Neural cell (in vitro differentiated cells): Measurements from ENCODE around the gene PDE1C. TPM values are rescaled to one million over a fixed set of nuclear protein-coding genes. Genes with fewer than 3 reads are reported as not detected.

Experiments used
- H2AFZ ChIP-seq: fragments of 200-600, 300-800 bp; sonication (generic), shearing (Covaris generic); 2 replicates; pipeline ENCODE4 v1.6.0; 2014; ENCODE audit warnings: low read depth, mild to moderate bottlenecking, antibody characterized with exemption, low read length, moderate library complexity
- H3F3A ChIP-seq: fragments of 200-600 bp; shearing (Covaris generic); 2 replicates; pipeline ENCODE4 v1.6.1; 2016; ENCODE audit warnings: mild to moderate bottlenecking, moderate library complexity, mixed read lengths, antibody characterized with exemption, low read length; ENCODE audit not compliant: insufficient read depth, poor library complexity, severe bottlenecking
- H3K27ac ChIP-seq: fragments of 200-600, 300-800 bp; sonication (generic), shearing (Covaris generic); 2 replicates; pipeline ENCODE4 v1.5.1; 2014; ENCODE audit warnings: mild to moderate bottlenecking, low read length, moderate library complexity
- H3K27me3 ChIP-seq: fragments of 300-800, 200-600 bp; sonication (generic), shearing (Covaris generic); 2 replicates; pipeline ENCODE4 v1.6.0; 2014; ENCODE audit warnings: mild to moderate bottlenecking, low read depth, low read length, moderate library complexity; ENCODE audit not compliant: insufficient read depth
- H3K36me3 ChIP-seq: fragments of 300-800, 200-600 bp; sonication (generic), shearing (Covaris generic); 2 replicates; pipeline ENCODE4 v1.5.1; 2014; ENCODE audit warnings: mild to moderate bottlenecking, antibody characterized with exemption, low read length, moderate library complexity; ENCODE audit not compliant: insufficient read depth
- H3K4me2 ChIP-seq: fragments of 300-800, 200-600 bp; sonication (generic), shearing (Covaris generic); 2 replicates; pipeline ENCODE4 v1.6.0; 2014; ENCODE audit warnings: mild to moderate bottlenecking, low read length
- H3K4me3 ChIP-seq: fragments of 300-800, 200-600 bp; sonication (generic), shearing (Covaris generic); 2 replicates; pipeline ENCODE4 v1.5.1; 2014; ENCODE audit warnings: mild to moderate bottlenecking, low read length, moderate library complexity
- H3K79me2 ChIP-seq: fragments of 200-600 bp; shearing (Covaris generic); replicated peaks from 2 replicates; pipeline ENCODE4 v1.6.0; 2014; ENCODE audit warnings: mild to moderate bottlenecking, low read length, moderate library complexity; ENCODE audit not compliant: insufficient read depth
- H3K9ac ChIP-seq: fragments of 300-800, 200-600 bp; sonication (generic), shearing (Covaris generic); 2 replicates; pipeline ENCODE4 v1.6.1; 2016; ENCODE audit warnings: mild to moderate bottlenecking, low read length, mixed read lengths
- H3K9me2 ChIP-seq: fragments of 200-600 bp; shearing (Covaris generic); 2 replicates; pipeline ENCODE4 v1.6.1; 2016; ENCODE audit warnings: mild to moderate bottlenecking, low read length, mixed read lengths; ENCODE audit not compliant: insufficient read depth
- H3K9me3 ChIP-seq: fragments of 200-600, 300-800 bp; sonication (generic), shearing (Covaris generic); 2 replicates; pipeline ENCODE4 v1.6.1; 2016; ENCODE audit warnings: mild to moderate bottlenecking, mixed run types, low read length, moderate library complexity, mixed read lengths
- H4K20me1 ChIP-seq: fragments of 200-600 bp; shearing (Covaris generic); 2 replicates; pipeline ENCODE4 v1.6.1; 2016; ENCODE audit warnings: mild to moderate bottlenecking, mixed run types; ENCODE audit not compliant: insufficient read depth
- EP300 ChIP-seq: fragments of 450-650 bp; conservative IDR thresholded peaks from 2 replicates; pipeline ENCODE4 v1.6.1; 2014; ENCODE audit warnings: antibody characterized with exemption, mild to moderate bottlenecking, moderate library complexity; ENCODE audit not compliant: poor library complexity, severe bottlenecking
- EZH2 ChIP-seq: fragments of 200-600, 300-800 bp; shearing (Covaris generic), sonication (generic); IDR thresholded peaks from 2 replicates; pipeline ENCODE4 v1.6.1; 2014; ENCODE audit warnings: antibody characterized with exemption, low read length, borderline replicate concordance, mild to moderate bottlenecking; ENCODE audit not compliant: insufficient read depth, poor library complexity, severe bottlenecking
- MXI1 ChIP-seq: fragments of 450-650 bp; conservative IDR thresholded peaks from 2 replicates; pipeline ENCODE4 v1.6.1; 2014; ENCODE audit warnings: antibody characterized with exemption, mild to moderate bottlenecking; ENCODE audit not compliant: poor library complexity, severe bottlenecking
- POLR2AphosphoS5 ChIP-seq: IDR thresholded peaks from 2 replicates; pipeline ENCODE4 v1.6.1; 2012
- RAD21 ChIP-seq: fragments of 450-650 bp; conservative IDR thresholded peaks from 2 replicates; pipeline ENCODE4 v1.6.1; 2014; ENCODE audit warnings: antibody characterized with exemption, mild to moderate bottlenecking, moderate library complexity
- REST ChIP-seq: IDR thresholded peaks from 2 replicates; pipeline ENCODE4 v1.6.1; 2012; ENCODE audit warnings: borderline replicate concordance
- SMC3 ChIP-seq: fragments of 450-650 bp; conservative IDR thresholded peaks from 2 replicates; pipeline ENCODE4 v1.6.1; 2014; ENCODE audit warnings: antibody characterized with exemption, mild to moderate bottlenecking, moderate library complexity; ENCODE audit not compliant: poor library complexity
- TAF1 ChIP-seq: IDR thresholded peaks from 2 replicates; pipeline ENCODE4 v1.6.1; 2012; ENCODE audit warnings: low read depth
- polyA plus RNA-seq: library from polyadenylated mRNA; depleted of rRNA; stranded (reverse); fragments of >200 nt; gene quantifications from 2 replicates; pipeline ENCODE4 v1.2.3, GENCODE V29; 2014
- TF ChIP-seq, protein P1 (sequence below): fragments of 450-650 bp; IDR thresholded peaks from 2 replicates; pipeline ENCODE4 v1.5.1; 2014; ENCODE audit warnings: antibody characterized with exemption, mild to moderate bottlenecking, moderate library complexity; ENCODE audit not compliant: poor library complexity, severe bottlenecking

Gene PDE1C
- polyA plus RNA-seq, 1 donor from 2014 or later = 6.6 TPM

GRCh38 chr7:31934551-31934950, 135.7 kb downstream of the PDE1C start:
- Histone ChIP-seq H3K9me3 (no peaks in the 10 kb centered on the region), H3K9me2 (no peaks in the 10 kb centered on the region), H3K9ac (no peak overlapping the region), H3K36me3 (no peaks in the 10 kb centered on the region), H3F3A (no peaks in the 10 kb centered on the region), H3K27ac (no peak overlapping the region), H3K79me2 (no peaks in the 10 kb centered on the region), H3K27me3 (no peaks in the 10 kb centered on the region), H3K4me3 (no peak overlapping the region), H4K20me1 (no peaks in the 10 kb centered on the region), H3K4me2 (no peak overlapping the region), H2AFZ (no peak overlapping the region)
- TF ChIP-seq EZH2 (no peak), TAF1 (no peak), RAD21 (no peak), EP300 (no peak), MXI1 (no peak), POLR2AphosphoS5 (no peak), SMC3 (no peak), REST (no peak)
- TF ChIP-seq, protein P1, sequence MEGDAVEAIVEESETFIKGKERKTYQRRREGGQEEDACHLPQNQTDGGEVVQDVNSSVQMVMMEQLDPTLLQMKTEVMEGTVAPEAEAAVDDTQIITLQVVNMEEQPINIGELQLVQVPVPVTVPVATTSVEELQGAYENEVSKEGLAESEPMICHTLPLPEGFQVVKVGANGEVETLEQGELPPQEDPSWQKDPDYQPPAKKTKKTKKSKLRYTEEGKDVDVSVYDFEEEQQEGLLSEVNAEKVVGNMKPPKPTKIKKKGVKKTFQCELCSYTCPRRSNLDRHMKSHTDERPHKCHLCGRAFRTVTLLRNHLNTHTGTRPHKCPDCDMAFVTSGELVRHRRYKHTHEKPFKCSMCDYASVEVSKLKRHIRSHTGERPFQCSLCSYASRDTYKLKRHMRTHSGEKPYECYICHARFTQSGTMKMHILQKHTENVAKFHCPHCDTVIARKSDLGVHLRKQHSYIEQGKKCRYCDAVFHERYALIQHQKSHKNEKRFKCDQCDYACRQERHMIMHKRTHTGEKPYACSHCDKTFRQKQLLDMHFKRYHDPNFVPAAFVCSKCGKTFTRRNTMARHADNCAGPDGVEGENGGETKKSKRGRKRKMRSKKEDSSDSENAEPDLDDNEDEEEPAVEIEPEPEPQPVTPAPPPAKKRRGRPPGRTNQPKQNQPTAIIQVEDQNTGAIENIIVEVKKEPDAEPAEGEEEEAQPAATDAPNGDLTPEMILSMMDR = no peak

DNA sequence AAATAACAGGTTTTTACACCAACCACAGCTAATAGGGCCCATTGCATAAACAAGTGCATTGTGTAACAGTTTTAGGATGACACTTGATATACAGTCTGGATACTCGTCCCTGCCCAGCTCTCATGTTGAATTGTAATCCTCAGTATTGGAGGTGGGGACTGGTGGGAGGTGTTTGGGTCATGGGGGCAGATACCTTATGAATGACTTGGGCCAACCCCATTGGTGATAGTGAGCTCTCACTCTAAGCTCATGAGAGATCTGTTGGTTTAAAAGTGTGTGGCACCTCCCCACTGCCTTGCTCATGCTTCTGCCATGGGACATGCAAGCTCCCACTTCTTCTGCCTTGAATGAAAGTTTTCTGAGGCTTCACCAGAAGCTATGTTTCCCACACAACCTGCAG, 136.7 kb downstream of the PDE1C start:
- H3K9ac ChIP-seq = no peak overlapping the region
- H3K27me3 ChIP-seq = no peaks in the 10 kb centered on the region
- TF ChIP-seq REST (no peak), EP300 (no peak), MXI1 (no peak), RAD21 (no peak), SMC3 (no peak), TAF1 (no peak), POLR2AphosphoS5 (no peak), EZH2 (no peak)
- TF ChIP-seq, protein P1 = no peak
- no peaks in the 10 kb centered on the region for H3K9me3 ChIP-seq
- no peaks in the 10 kb centered on the region for H3K36me3 ChIP-seq
- no peak overlapping the region for H3K27ac ChIP-seq
- H3K4me3 ChIP-seq = no peak overlapping the region
- no peaks in the 10 kb centered on the region for H4K20me1 ChIP-seq
- no peaks in the 10 kb centered on the region for H3K79me2 ChIP-seq
- H3K4me2 ChIP-seq = no peak overlapping the region
- no peaks in the 10 kb centered on the region for H3F3A ChIP-seq
- no peak overlapping the region for H2AFZ ChIP-seq
- no peaks in the 10 kb centered on the region for H3K9me2 ChIP-seq
